Left ventricle myocardium superior (tissue), 1 donor: ENCODE data around the gene SCRN1. TPM values are rescaled to one million over a fixed set of nuclear protein-coding genes. Genes with fewer than 3 reads are reported as not detected.

Experiments used
- ATAC-seq: fragments of 200-7000 bp; cut with Tn5 transposase; one replicate; pipeline ENCODE4 v1.9.1; 2020; ENCODE audit warnings: mild to moderate bottlenecking, moderate library complexity
- DNase-seq: peaks from one replicate; pipeline ENCODE4 v3.0.0-alpha.2; 2020
- intact Hi-C: fragments of 100-400 bp; cut with micrococcal nuclease; formaldehyde crosslinking; loops from one replicate; pipeline ENCODE4 v1.11.0; 2022
- total RNA-seq: library from RNA; stranded (reverse); fragmentation: NEBNext Ultra II Directional; extraction: Animal tissue kit (Norgen Biotek cat#: 25700); gene quantifications from one replicate; pipeline ENCODE4 v1.2.1, GENCODE V29; 2021
- donor health status: DM: no; HTN: yes; CAD: no; lungs with severe emphysema.

The SCRN1 gene
- total RNA-seq, 1 donor from 2014 or later = 18.7 TPM

GRCh38 chr7:30018451-30018850 is 28.9 kb upstream of the SCRN1 start:
- DNase-seq = no peak
- no peak for ATAC-seq
- intact Hi-C loops = no loop called here

GRCh38 chr7:30012757-30013156 is 23.2 kb upstream of the SCRN1 start:
- ATAC-seq (no peak), DNase-seq (no peak)
- intact Hi-C loops = no loop called here

- DNase-seq = no peak
- intact Hi-C loops = no loop called here
- no peak for ATAC-seq
Measured at GRCh38 chr7:30010021-30010420, 20.4 kb upstream of the SCRN1 start.

GRCh38 chr7:30005464-30005863 is 15.9 kb upstream of the SCRN1 start:
- intact Hi-C loops = no loop called here
- ATAC-seq (no peak), DNase-seq (no peak)

GRCh38 chr7:30003098-30003497 is 13.5 kb upstream of the SCRN1 start:
- ATAC-seq (no peak), DNase-seq (no peak)
- intact Hi-C loops = no loop called here

GRCh38 chr7:30001998-30002397 is 12.4 kb upstream of the SCRN1 start:
- no peak for ATAC-seq
- intact Hi-C loops = no loop called here
- no peak for DNase-seq

- DNase-seq (no peak), ATAC-seq (no peak)
- intact Hi-C loops = no loop called here
Measured at GRCh38 chr7:29998489-29998888, 8.9 kb upstream of the SCRN1 start.

GRCh38 chr7:29996321-29996720 is 6.7 kb upstream of the SCRN1 start:
- intact Hi-C loops = no loop called here
- DNase-seq (no peak), ATAC-seq (no peak)

GRCh38 chr7:29995652-29996051 is 6.1 kb upstream of the SCRN1 start:
- ATAC-seq = no peak
- no peak for DNase-seq
- intact Hi-C loops = no loop called here

GRCh38 chr7:29993140-29993539 is 3.5 kb upstream of the SCRN1 start:
- DNase-seq (no peak), ATAC-seq (no peak)
- intact Hi-C loops = no loop called here

GRCh38 chr7:29991937-29992336 is 2.3 kb upstream of the SCRN1 start:
- intact Hi-C loops = no loop called here
- ATAC-seq (no peak), DNase-seq (no peak)

- intact Hi-C loops = no loop called here
- no peak for ATAC-seq
- no peak for DNase-seq
Measured at GRCh38 chr7:29990931-29991330, 1.3 kb upstream of the SCRN1 start.

GRCh38 chr7:29988424-29989256 is 961 bp downstream of the SCRN1 start:
- ATAC-seq (peak; percentile 74), DNase-seq (peak; percentile 72)
- intact Hi-C loops = no loop called here

- ATAC-seq (no peak), DNase-seq (no peak)
- intact Hi-C loops = no loop called here
Measured at GRCh38 chr7:29987811-29988317, 1.7 kb downstream of the SCRN1 start.

- intact Hi-C loops = no loop called here
- ATAC-seq (no peak), DNase-seq (no peak)
Measured at GRCh38 chr7:29987083-29987482, 2.5 kb downstream of the SCRN1 start.

GRCh38 chr7:29980151-29980550 is 9.4 kb downstream of the SCRN1 start:
- no peak for DNase-seq
- intact Hi-C loops = no loop called here
- ATAC-seq = no peak

GRCh38 chr7:29977886-29978651 is 11.5 kb downstream of the SCRN1 start:
- DNase-seq (no peak), ATAC-seq (no peak)
- intact Hi-C loops = no loop called here

- peak; percentile 35 for DNase-seq
- peak; percentile 83 for ATAC-seq
- intact Hi-C loops = no loop called here
Measured at GRCh38 chr7:29976673-29977415, 12.8 kb downstream of the SCRN1 start.

GRCh38 chr7:29976266-29976665 is 13.3 kb downstream of the SCRN1 start:
- DNase-seq (no peak), ATAC-seq (peak; percentile 73)
- intact Hi-C loops = no loop called here

GRCh38 chr7:29975561-29975960 is 14.0 kb downstream of the SCRN1 start:
- ATAC-seq (no peak), DNase-seq (no peak)
- intact Hi-C loops = no loop called here
